IPS-NIHi7 (cell line): Measurements from ENCODE around the gene ZC3HAV1.
"Not testable (repeated sequence)": the region's sequence is repeated elsewhere in the genome, so short reads cannot be mapped to it uniquely, and the experiment has no call there.

Experiments
- DNase-seq: peaks from one replicate; pipeline ENCODE4 v3.0.0; 2012; ENCODE audit warnings: mixed read lengths; ENCODE audit errors: extremely low spot score

Gene ZC3HAV1

GRCh38 chr7:139112741-139113250, 3.3 kb upstream of the ZC3HAV1 start:
- no peak for DNase-seq

GRCh38 chr7:139112316-139112715, 2.8 kb upstream of the ZC3HAV1 start:
- DNase-seq: no peak

DNA sequence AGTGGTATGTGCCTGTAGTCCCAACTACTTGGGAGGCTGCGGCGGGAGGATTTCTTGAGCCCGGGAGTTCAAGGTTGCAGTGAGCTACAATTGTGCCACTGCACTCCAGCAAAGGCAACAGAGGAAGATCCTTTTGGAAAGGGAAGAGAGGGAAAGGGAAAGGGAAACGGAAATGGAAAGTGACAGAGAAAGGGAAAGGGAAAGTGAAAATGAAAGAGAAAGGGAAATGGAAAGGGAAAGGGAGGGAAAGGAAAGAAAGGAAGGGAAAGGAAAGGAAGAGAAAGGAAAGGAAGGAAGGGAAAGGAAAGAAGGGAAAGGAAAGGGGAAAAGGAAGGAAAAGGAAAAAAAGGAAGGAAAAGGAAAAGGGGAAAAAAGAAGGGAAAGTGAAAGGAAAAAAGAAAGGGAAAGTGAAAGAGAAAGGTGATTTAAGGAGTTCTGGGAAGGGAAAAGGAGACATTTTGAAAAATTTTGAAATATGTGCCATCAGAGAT, 2.3 kb upstream of the ZC3HAV1 start:
- no peak for DNase-seq

GRCh38 chr7:139111147-139111546, 1.6 kb upstream of the ZC3HAV1 start:
- DNase-seq: no peak

DNA sequence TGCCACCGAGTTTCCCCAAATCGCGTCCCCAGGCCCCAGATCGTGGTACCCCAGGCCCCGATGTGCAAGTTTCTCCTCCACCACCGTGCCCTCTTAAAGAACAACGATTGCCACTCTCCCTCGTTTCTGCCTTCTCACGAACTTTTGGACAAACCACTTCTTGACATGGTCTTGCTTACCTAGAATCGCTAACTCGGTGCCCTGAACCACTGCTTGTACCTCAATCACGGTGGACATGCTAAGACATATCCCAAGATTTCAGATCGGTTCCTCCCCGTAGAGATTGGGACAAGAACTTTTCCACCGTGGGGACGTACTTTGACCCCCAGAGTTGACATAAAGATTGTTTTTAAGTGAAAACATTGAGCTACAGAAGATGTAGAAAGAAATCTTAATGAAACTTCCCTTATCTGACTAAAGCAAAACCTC, 477 bp upstream of the ZC3HAV1 start:
- no peak for DNase-seq

DNA sequence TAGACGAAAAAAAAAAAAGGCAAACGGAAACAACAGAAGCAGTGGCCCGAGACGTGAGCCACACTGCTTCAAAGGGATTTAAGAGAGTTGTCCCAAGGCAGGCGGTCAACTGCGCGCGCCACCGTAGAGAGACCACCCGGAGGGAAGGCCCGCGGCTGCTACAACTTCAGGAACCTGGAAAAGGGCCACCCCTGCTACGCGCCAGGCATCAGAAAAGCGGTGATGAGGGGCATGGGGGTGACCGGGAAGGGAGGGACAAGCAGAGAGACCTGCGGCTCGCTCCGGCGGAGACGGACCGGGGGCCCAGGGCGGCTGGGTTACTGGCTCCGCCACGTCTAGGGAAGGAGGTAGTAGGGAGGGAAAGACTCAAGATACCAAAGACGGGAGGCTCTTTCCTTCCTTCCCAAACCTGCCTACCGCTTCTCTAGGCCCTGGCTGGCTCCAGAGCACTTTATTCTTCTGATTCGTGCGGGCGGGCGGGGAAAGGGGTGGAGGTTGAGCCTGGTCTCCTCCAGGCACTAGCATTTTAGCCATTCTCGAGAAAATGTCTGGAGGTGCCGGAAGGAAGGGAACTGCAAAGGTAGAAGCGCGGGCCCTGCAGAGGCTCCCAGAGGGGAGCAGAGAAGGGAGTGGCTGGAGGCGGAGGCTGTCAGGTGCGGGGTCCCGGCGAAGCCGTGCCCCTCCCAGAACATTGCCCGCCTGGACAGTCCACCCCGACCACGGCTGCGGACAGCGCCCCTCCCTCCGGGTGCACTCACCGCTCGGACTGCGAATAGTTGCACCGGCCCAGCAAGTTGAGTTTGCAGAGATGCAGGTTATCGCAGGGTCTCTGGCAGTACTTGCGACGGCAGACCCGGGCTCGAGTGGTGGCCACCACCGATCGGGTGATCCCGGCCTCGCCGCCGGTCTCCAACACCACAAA, 993 bp downstream of the ZC3HAV1 start:
- DNase-seq: peak; percentile 43

- no peak for DNase-seq
Measured at GRCh38 chr7:139106959-139107358, 2.6 kb downstream of the ZC3HAV1 start.

DNA sequence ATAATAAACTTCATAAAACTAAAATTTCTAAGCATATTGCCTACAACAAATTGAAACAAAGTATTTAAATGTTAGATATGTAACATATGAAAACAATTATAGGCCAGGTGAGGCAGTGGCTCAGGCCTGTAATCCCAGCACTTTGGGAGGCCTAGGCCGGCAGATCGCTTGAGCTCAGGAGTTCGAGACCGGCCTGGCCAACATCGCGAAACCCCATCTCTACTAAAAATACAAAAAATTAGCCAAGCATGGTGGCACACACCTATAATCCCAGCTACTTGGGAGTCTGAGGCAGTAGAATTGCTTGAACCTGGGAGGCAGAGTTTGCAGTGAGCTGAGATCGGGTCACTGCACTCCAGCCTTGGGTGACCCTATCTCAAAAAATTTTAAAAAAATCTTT, 3.3 kb downstream of the ZC3HAV1 start:
- DNase-seq: not testable (repeated sequence)

GRCh38 chr7:139105484-139105883, 4.0 kb downstream of the ZC3HAV1 start:
- no peak for DNase-seq

GRCh38 chr7:139104091-139104450, 5.4 kb downstream of the ZC3HAV1 start:
- no peak for DNase-seq

- no peak for DNase-seq
Measured at GRCh38 chr7:139103057-139103815, 6.3 kb downstream of the ZC3HAV1 start.

GRCh38 chr7:139101637-139102158, 7.8 kb downstream of the ZC3HAV1 start:
- DNase-seq: not testable (repeated sequence)

DNA sequence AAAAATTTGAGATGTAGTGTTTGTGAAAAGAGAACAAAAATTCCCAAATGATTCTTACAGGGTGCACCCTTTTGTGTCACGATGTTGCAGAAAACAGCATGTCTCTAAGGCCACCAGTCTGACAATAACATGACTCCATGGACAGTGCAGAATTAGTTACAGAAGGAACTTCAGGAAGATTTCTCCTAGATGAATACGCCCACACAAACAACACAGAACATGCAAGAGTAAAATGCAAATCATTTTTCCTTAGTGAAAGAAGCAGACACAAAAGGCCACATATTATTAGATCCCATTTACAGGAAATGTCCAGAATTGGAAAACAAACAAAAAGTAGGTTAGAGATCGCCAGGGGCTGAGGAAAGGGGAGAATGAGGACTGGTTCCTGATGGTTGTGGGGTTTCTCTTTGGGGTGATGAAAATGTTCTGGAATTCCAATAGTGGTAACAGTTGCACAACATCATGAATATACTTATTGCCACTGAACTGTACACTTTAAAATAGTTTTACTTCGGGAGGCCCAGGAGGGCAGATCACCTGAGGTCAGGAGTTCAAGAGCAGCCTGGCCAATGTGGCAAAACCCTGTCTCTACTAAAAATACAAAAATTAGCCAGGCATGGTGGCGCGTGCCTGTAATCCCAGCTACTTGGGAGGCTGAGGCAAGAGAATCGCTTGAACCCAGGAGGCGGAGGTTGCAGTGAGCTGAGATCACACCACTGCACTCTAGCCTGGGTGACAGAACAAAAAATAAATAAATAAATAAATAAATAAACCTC, 10.2 kb downstream of the ZC3HAV1 start:
- DNase-seq: no peak

DNA sequence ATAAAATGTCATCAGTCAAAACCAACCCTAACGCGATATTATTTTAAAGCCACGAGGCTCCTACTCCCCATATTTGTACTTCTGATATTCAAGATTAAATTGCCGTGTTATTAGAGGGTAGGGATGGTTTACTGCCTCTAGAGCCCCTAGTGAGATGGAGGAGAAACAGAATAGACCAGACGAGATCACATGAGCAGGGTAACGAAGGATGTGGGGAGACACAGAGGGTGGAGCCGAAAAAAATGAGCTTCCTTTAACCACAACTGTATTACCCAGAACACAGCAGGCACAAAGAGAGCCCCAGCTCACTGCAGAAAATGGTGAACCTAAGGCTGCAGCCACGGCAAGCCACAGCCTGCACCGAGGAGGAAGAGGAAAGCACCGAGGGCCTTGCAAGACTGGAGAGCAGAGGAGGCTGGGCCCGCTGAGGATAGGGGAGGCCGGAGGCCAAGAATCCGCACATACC, 14.3 kb downstream of the ZC3HAV1 start:
- no peak for DNase-seq

GRCh38 chr7:139094596-139094995, 14.9 kb downstream of the ZC3HAV1 start:
- DNase-seq: no peak

GRCh38 chr7:139094030-139094429, 15.5 kb downstream of the ZC3HAV1 start:
- no peak for DNase-seq

DNA sequence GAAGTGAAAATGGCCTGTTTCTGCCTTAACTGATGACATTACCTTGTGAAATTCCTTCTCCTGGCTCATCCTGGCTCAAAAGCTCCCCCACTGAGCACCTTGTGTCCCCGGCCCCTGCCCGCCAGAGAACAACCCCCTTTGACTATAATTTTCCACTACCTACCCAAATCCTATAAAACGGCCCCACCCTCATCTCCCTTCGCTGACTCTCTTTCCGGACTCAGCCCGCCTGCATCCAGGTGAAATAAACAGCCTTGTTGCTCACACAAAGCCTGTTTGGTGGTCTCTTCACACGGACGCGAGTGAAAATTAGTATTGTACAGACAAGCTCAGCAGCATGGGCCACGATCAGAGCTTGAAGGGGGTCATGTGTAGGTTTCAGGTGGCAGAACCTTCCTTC, 16.0 kb downstream of the ZC3HAV1 start:
- DNase-seq: not testable (repeated sequence)

- DNase-seq: no peak
Measured at GRCh38 chr7:139092090-139092796, 17.3 kb downstream of the ZC3HAV1 start.

DNA sequence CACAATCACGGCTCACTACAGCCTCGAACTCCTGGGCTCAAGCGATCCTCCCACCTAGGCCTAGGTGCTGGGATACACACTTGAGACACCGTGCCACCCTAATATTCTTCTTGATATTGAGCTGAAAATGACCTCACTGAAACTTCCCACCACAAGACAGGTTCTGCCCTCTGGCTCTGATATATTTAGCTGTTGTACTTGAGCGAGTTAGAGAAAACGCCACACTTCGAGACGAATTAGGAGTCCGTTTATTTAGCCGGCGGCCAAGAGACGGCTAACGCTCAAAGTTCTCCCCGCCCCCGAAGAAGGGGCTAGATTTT, 17.9 kb downstream of the ZC3HAV1 start:
- no peak for DNase-seq

DNA sequence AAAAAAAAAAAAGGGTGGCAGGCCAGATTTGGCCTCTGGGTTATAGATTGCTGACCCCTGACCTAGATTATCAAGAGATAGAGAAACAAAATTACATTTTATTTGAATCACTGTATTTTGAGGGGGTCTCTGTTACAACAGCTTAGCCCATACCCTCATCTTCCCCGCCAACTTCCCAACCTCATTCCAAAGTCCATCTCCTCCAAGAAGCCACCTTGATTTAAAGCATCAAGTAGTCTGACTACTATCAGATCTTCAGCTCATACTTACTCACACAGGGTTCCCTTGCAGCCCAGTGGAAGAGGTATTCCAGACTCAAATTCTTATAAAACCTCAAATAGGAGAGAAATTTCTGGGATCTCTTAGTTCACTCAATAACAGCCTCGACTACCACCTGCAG, 20.4 kb downstream of the ZC3HAV1 start:
- no peak for DNase-seq

GRCh38 chr7:139088268-139088667, 21.3 kb downstream of the ZC3HAV1 start:
- no peak for DNase-seq
